ENCODE results near the gene INPP5F.
"Not testable (repeated sequence)": the region's sequence is repeated elsewhere in the genome, so short reads cannot be mapped to it uniquely, and the experiment has no call there.

Gene INPP5F

DNA sequence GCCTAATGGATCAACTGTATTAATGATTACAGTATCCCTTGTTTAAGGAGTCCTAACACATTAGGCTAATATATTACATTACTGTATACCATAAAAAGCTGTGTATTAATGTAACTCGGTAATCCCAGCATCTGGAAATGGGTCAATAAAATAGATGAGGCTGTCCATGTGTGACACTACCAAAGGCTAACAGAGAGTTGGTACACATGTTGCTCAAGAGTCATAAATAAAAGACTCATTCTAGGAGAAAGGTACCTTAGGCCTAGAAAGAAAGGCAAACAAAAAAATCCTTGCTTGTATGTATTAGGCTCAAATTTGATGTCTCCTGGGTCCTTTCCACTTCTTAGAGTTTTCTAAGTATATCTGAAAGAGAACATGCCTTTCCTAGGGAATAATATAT is 132.2 kb downstream of the INPP5F start:
- H3K36me3 ChIP-seq (ENCODE audit: control insufficient read depth in 5 of 5, insufficient read depth in 5 of 5, low read length in 5 of 5): peaks cover 19 to 28% (median 21%) of the 10 kb centered on the region in 5 donors
- peak overlapping the region in 2 of 5 donors; percentile 13 to 32 for H3K9ac ChIP-seq (ENCODE audit: low read length in 5 of 5)
- no peaks in the 10 kb centered on the region for H3K27me3 ChIP-seq (ENCODE audit: control insufficient read depth in 5 of 5, insufficient read depth in 4 of 5, low read length in 5 of 5)

GRCh38 chr10:119859420-119860258 is 133.8 kb downstream of the INPP5F start:
- peaks cover 10 to 17% (median 11%) of the 10 kb centered on the region in 5 donors for H3K36me3 ChIP-seq (ENCODE audit: control insufficient read depth in 5 of 5, insufficient read depth in 5 of 5, low read length in 5 of 5)
- H3K27me3 ChIP-seq (ENCODE audit: control insufficient read depth in 5 of 5, insufficient read depth in 4 of 5, low read length in 5 of 5): no peaks in the 10 kb centered on the region
- peaks cover 0 to 9% (median 0%) of the 10 kb centered on the region in 5 donors for H3K4me1 ChIP-seq (ENCODE audit: control insufficient read depth in 5 of 5, insufficient read depth in 5 of 5, low read length in 5 of 5)
- H3K9ac ChIP-seq (ENCODE audit: low read length in 5 of 5): no peak overlapping the region
- H3K9me3 ChIP-seq (ENCODE audit: control insufficient read depth in 5 of 5, low read length in 5 of 5): peaks cover 0 to 3% (median 0%) of the 10 kb centered on the region in 5 donors
- H3K4me3 ChIP-seq (ENCODE audit: low read depth in 1 of 5, low read length in 5 of 5): no peak overlapping the region
- H3K27ac ChIP-seq (ENCODE audit: low read depth, low read length): no peak overlapping the region

More for the DNA sequence above, 132.2 kb downstream of the INPP5F start:
- Histone ChIP-seq H3K9me3 (ENCODE audit: control insufficient read depth in 5 of 5, low read length in 5 of 5) (no peaks in the 10 kb centered on the region), H3K27ac (ENCODE audit: low read depth, low read length) (peak overlapping the region; percentile 42), H3K4me1 (ENCODE audit: control insufficient read depth in 5 of 5, insufficient read depth in 5 of 5, low read length in 5 of 5) (peaks cover 0 to 9% (median 0%) of the 10 kb centered on the region in 5 donors), H3K4me3 (ENCODE audit: low read depth in 1 of 5, low read length in 5 of 5) (no peak overlapping the region)

GRCh38 chr10:119860866-119861607 is 135.2 kb downstream of the INPP5F start:
- H3K4me3 ChIP-seq (ENCODE audit: low read depth in 1 of 5, low read length in 5 of 5): no peak overlapping the region
- H3K9me3 ChIP-seq (ENCODE audit: control insufficient read depth in 5 of 5, low read length in 5 of 5): peaks cover 0 to 3% (median 0%) of the 10 kb centered on the region in 5 donors
- H3K36me3 ChIP-seq (ENCODE audit: control insufficient read depth in 5 of 5, insufficient read depth in 5 of 5, low read length in 5 of 5): peaks cover 8 to 11% (median 10%) of the 10 kb centered on the region in 5 donors
- no peak overlapping the region for H3K9ac ChIP-seq (ENCODE audit: low read length in 5 of 5)
- H3K27me3 ChIP-seq (ENCODE audit: control insufficient read depth in 5 of 5, insufficient read depth in 4 of 5, low read length in 5 of 5): no peaks in the 10 kb centered on the region
- peaks cover 0 to 9% (median 0%) of the 10 kb centered on the region in 5 donors for H3K4me1 ChIP-seq (ENCODE audit: control insufficient read depth in 5 of 5, insufficient read depth in 5 of 5, low read length in 5 of 5)
- H3K27ac ChIP-seq (ENCODE audit: low read depth, low read length): no peak overlapping the region

DNA sequence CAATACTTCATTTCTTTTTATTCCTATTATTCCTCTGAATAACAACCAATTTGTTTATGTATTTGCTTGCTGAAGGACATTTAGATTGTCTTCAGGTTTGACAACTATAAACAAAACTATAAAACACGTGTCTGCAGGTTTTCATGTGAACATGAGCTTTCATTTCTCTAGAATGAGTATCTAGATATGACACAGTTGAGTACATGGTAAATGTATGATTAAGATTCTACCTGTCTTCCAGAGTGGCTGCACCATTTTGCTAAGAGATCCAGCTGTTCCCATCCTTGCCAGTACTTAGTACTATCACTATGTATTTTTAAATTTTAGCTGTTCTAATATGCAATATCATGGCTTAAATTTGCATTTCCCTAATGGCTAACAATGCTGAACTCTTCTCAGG is 136.7 kb downstream of the INPP5F start:
- Histone ChIP-seq H3K4me3 (ENCODE audit: low read depth in 1 of 5, low read length in 5 of 5) (no peak overlapping the region), H3K27me3 (ENCODE audit: control insufficient read depth in 5 of 5, insufficient read depth in 4 of 5, low read length in 5 of 5) (no peaks in the 10 kb centered on the region), H3K27ac (ENCODE audit: low read depth, low read length) (no peak overlapping the region), H3K4me1 (ENCODE audit: control insufficient read depth in 5 of 5, insufficient read depth in 5 of 5, low read length in 5 of 5) (peaks cover 0 to 14% (median 4%) of the 10 kb centered on the region in 5 donors), H3K9ac (ENCODE audit: low read length in 5 of 5) (no peak overlapping the region), H3K9me3 (ENCODE audit: control insufficient read depth in 5 of 5, low read length in 5 of 5) (peaks cover 0 to 3% (median 0%) of the 10 kb centered on the region in 5 donors), H3K36me3 (ENCODE audit: control insufficient read depth in 5 of 5, insufficient read depth in 5 of 5, low read length in 5 of 5) (peaks cover 0 to 6% (median 4%) of the 10 kb centered on the region in 5 donors)

GRCh38 chr10:119863951-119864565 is 138.2 kb downstream of the INPP5F start:
- Histone ChIP-seq H3K9me3 (ENCODE audit: control insufficient read depth in 5 of 5, low read length in 5 of 5) (peaks cover 0 to 3% (median 0%) of the 10 kb centered on the region in 5 donors), H3K4me3 (ENCODE audit: low read depth in 1 of 5, low read length in 5 of 5) (no peak overlapping the region), H3K27ac (ENCODE audit: low read depth, low read length) (no peak overlapping the region), H3K9ac (ENCODE audit: low read length in 5 of 5) (no peak overlapping the region), H3K36me3 (ENCODE audit: control insufficient read depth in 5 of 5, insufficient read depth in 5 of 5, low read length in 5 of 5) (no peaks in the 10 kb centered on the region), H3K4me1 (ENCODE audit: control insufficient read depth in 5 of 5, insufficient read depth in 5 of 5, low read length in 5 of 5) (peaks cover 0 to 10% (median 9%) of the 10 kb centered on the region in 5 donors), H3K27me3 (ENCODE audit: control insufficient read depth in 5 of 5, insufficient read depth in 4 of 5, low read length in 5 of 5) (no peaks in the 10 kb centered on the region)

DNA sequence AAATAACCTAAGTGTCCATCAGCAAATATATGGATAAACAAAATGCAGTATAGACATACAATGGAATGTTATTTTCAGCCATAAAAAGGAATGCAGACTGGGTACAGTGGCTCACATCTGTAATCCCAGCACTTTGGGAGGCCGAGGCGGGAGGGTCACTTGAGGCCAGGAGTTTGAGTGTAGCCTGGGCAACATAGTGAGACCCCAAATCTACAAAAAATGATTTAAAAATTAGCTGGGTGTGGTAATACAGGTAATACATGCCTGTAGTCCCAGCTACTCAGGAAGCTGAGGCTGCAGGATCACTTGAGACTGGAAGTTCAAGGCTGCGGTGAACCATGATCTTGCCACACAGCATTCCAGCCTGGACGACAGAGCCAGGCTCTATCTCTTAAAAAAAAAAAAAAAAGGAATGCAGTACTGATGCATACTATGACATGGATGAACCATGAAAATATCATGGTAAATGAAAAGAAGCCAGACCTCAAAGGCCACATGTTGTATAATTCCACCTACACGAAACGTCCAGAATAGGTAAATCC is 139.9 kb downstream of the INPP5F start:
- Histone ChIP-seq H3K4me3 (ENCODE audit: low read depth in 1 of 5, low read length in 5 of 5) (no peak overlapping the region), H3K9ac (ENCODE audit: low read length in 5 of 5) (no peak overlapping the region), H3K27me3 (ENCODE audit: control insufficient read depth in 5 of 5, insufficient read depth in 4 of 5, low read length in 5 of 5) (no peaks in the 10 kb centered on the region), H3K4me1 (ENCODE audit: control insufficient read depth in 5 of 5, insufficient read depth in 5 of 5, low read length in 5 of 5) (peaks cover 0 to 16% (median 12%) of the 10 kb centered on the region in 5 donors), H3K27ac (ENCODE audit: low read depth, low read length) (no peak overlapping the region), H3K9me3 (ENCODE audit: control insufficient read depth in 5 of 5, low read length in 5 of 5) (peaks cover 0 to 3% (median 0%) of the 10 kb centered on the region in 5 donors), H3K36me3 (ENCODE audit: control insufficient read depth in 5 of 5, insufficient read depth in 5 of 5, low read length in 5 of 5) (no peaks in the 10 kb centered on the region)

- H3K9ac ChIP-seq (ENCODE audit: low read length in 5 of 5): no peak overlapping the region
Measured at GRCh38 chr10:119867317-119867716, 141.5 kb downstream of the INPP5F start.

GRCh38 chr10:119869398-119869797 is 143.5 kb downstream of the INPP5F start:
- H3K4me1 ChIP-seq (ENCODE audit: control insufficient read depth in 5 of 5, insufficient read depth in 5 of 5, low read length in 5 of 5): peaks cover 0 to 43% (median 37%) of the 10 kb centered on the region in 5 donors
- H3K9ac ChIP-seq (ENCODE audit: low read length in 5 of 5); H3K9me3 ChIP-seq (ENCODE audit: control insufficient read depth in 5 of 5, low read length in 5 of 5); H3K4me3 ChIP-seq (ENCODE audit: low read depth in 1 of 5, low read length in 5 of 5); H3K36me3 ChIP-seq (ENCODE audit: control insufficient read depth in 5 of 5, insufficient read depth in 5 of 5, low read length in 5 of 5); H3K27ac ChIP-seq (ENCODE audit: low read depth, low read length); H3K27me3 ChIP-seq (ENCODE audit: control insufficient read depth in 5 of 5, insufficient read depth in 4 of 5, low read length in 5 of 5): not testable (repeated sequence)

More at GRCh38 chr10:119867317-119867716, 141.5 kb downstream of the INPP5F start:
- Histone ChIP-seq H3K4me1 (ENCODE audit: control insufficient read depth in 5 of 5, insufficient read depth in 5 of 5, low read length in 5 of 5) (peaks cover 0 to 30% (median 26%) of the 10 kb centered on the region in 5 donors), H3K36me3 (ENCODE audit: control insufficient read depth in 5 of 5, insufficient read depth in 5 of 5, low read length in 5 of 5) (no peaks in the 10 kb centered on the region), H3K27ac (ENCODE audit: low read depth, low read length) (no peak overlapping the region), H3K9me3 (ENCODE audit: control insufficient read depth in 5 of 5, low read length in 5 of 5) (peaks cover 0 to 3% (median 0%) of the 10 kb centered on the region in 5 donors), H3K4me3 (ENCODE audit: low read depth in 1 of 5, low read length in 5 of 5) (peak overlapping the region in 4 of 5 donors; percentile 9 to 43 (median 14)), H3K27me3 (ENCODE audit: control insufficient read depth in 5 of 5, insufficient read depth in 4 of 5, low read length in 5 of 5) (no peaks in the 10 kb centered on the region)

- H3K27me3 ChIP-seq (ENCODE audit: control insufficient read depth in 5 of 5, insufficient read depth in 4 of 5, low read length in 5 of 5): no peaks in the 10 kb centered on the region
- no peaks in the 10 kb centered on the region for H3K9me3 ChIP-seq (ENCODE audit: control insufficient read depth in 5 of 5, low read length in 5 of 5)
- no peaks in the 10 kb centered on the region for H3K36me3 ChIP-seq (ENCODE audit: control insufficient read depth in 5 of 5, insufficient read depth in 5 of 5, low read length in 5 of 5)
- H3K4me3 ChIP-seq (ENCODE audit: low read depth in 1 of 5, low read length in 5 of 5): peak overlapping the region; percentile 78 to 95 (median 85)
- H3K27ac ChIP-seq (ENCODE audit: low read depth, low read length): peak overlapping the region; percentile 80
- peaks cover 0 to 43% (median 37%) of the 10 kb centered on the region in 5 donors for H3K4me1 ChIP-seq (ENCODE audit: control insufficient read depth in 5 of 5, insufficient read depth in 5 of 5, low read length in 5 of 5)
- peak overlapping the region in 4 of 5 donors; percentile 76 to 85 (median 80) for H3K9ac ChIP-seq (ENCODE audit: low read length in 5 of 5)
Measured at GRCh38 chr10:119871881-119872609, 146.2 kb downstream of the INPP5F start.

Data from subcutaneous abdominal adipose tissue (tissue), 5 donors.